ENCODE data around the gene SIAH2.

Gene SIAH2

DNA sequence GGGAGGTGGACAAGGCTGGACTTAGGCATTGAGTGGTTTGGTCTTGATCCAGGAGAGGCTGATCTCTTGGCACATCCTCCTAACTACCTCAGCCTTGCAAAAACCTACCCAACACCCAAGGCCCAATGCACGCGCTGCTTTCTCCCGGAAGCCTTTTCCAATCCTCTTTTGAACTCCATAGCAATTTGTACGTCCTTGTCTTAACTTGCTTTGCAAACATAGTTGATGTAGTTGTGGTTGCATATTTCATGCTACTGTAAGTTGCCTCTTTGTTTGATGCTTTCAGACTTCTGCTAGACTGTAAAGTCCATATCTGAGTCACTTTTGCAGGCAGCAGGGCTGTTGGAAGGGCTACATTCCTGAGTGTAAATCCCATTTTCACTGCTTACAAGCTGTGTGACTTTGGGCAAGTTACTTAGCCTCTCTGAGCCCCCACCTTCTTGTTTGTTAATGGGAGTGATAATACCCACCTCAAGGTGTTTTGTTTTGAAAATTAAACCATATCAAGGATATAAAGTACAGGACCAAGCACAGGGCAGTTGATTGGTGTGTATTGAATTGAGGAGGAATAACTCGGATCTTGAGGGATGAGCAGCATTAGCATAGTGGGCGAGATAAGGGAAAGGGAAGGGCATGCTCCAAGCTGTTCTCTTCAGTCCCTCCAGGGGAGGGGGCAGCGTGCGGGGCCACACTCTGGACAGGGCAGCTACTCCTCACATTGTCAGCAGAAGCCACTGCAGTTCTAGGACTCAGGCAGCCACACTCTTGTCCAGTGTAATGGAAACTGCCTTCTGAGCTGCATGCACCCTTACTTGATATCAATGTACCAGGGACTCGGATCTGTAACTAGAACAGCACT, 28.8 kb downstream of the SIAH2 start:
- no peak for DNase-seq (ENCODE audit: low read depth)

DNA sequence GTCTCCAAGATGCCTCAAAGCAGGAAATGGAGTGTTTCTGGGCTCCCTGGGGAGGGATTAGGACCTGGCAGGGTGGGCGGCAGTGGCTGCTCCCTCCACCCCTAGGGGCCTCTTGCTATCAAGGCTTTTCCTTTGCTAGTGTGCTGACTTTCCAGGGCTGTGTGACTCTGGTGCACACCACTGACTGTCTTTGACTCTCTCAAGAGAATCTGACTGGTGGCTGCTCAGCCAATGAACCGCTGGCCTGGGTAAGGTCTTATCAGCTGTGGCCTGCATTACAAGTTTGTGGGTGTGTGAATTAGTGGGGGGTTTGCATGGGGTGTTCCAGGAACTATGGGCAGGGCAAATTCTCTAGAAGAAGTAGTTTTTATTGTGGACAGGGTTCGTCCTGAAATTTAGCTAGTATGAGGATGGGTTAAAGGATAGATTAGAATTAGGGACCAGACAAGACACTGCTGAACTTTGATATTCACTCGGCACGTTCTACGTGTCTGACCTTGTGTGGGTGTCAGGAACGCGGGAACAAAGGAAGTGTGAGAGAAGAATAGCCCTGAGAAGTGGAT, 29.5 kb downstream of the SIAH2 start:
- DNase-seq (ENCODE audit: low read depth): no peak

DNA sequence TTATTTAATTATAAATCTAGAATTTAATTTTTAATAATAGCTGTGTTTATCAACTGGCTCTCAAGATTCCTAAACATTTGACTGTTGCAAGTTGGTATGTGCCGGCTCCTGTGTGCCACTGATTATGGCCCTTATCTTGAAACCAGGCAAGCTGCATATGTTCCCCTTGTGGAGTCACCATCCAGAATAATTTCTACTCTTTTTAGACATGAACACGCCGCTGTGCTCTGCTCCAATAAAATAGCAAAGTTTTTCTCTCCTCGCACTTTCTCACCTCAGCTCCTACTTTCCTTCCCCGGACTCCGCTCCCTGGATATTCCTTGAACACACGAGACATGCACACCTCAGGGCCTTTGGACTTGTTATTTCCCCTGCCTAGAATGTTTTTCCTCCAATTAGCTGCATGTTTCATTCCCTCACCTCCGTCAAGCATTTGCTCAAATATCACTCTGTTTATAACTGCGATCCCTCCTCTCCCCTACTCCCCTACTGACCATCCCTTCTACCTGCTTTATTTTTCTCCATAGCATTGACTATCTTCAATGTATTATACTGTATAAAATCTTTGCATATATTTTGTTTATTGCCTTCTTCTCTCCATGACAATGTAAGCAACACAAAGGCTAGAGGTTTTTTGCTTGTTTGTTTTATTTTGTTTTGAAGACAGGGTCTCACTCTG, 33.1 kb downstream of the SIAH2 start:
- DNase-seq (ENCODE audit: low read depth): no peak

DNA sequence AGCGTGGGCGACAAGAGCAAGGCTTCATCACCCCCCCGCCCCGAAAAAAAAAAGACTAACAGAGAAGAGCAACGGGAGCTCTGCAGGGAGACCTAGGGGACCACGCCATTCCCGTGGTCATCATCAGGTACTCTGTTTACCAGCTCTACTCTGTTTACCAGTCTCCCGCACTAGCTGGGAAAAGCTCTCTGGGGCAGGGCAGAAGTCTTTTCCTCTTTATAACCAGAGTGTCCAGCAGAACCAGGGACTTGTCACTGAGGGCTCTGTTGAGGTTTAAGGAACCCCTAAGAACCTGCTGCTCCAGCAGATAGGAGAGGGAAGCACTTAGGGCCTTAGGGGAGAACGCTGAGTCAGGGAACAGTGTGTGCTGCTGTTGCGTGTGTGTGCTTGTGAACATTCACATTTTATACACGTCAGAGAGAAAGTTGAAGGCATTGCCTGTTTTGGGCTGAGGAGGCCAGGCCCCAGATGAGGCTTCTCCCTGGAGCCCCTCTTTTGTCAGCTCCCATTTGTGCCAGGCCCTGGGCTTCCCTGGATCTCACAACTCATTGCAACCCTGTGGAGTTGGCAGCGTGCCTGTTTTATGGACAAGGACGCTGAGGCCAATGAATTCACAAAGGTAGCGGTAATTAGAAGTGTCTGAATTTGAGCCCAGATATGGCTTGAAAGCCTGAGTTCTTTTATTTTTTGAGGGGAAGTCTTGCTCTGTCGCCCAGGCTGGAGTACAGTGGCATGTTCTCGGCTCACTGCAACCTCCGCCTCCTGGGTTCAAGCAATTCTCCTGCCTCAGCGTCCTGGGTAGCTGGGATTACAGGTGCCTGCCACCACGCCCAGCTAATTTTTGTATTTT, 35.1 kb downstream of the SIAH2 start:
- no peak for DNase-seq (ENCODE audit: low read depth)

DNA sequence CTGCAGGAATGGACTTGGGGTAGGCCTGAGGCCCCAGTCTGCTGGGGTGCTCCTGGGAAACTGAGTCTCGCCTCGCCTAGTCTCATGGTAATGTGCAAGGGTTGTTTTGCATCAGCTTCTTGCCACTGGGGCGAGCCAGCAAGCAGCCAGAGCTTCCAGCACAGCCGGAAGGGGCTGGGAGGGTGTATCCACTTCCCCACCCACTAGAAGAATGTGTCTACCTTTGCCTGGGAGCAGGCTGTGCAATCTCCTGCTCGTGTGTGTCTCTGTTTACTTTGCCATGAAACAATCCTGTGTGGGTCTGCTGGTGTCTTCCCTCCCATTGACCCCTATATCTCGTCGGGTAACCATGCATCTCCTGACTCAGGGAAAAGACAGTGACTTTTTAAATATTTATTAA, 37.4 kb downstream of the SIAH2 start:
- DNase-seq (ENCODE audit: low read depth): no peak

DNA sequence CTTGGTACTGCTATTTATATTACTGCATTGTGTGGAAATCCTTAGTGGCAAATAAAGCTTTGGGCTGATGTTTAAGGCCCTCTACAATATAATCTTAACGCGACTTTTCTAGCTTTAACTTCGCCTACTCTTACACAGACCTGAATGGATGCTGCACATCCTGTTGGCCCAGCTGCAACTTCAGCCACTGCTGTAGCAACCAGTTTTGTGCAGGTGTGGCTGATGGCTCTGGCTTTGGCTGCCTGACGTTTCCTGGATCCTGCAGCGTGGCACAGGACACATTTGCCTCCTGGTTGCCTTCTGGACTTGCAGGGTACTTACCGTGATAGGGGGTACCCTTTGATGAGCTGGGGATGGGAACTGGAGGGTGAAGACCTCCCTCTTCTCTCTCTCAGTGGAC, 39.0 kb downstream of the SIAH2 start:
- DNase-seq (ENCODE audit: low read depth): no peak

DNA sequence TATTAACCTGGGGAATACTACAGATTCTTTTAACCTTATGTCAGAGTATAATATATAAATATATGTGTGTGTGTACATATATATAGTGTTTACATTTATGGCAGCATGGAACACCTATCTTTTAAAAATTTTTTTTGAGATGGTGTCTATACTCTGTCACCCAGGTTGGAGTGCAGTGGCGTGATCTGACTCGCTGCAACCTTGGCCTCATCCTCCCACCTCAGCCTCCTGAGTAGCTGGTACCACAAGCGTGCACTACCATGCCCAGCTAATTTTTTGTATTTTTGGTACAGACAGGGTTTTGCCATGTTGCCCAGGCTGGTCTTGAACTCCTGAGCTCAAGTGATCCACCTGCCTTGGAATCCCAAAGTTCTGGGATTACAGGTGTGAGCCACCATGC, 40.7 kb downstream of the SIAH2 start:
- DNase-seq (ENCODE audit: low read depth): no peak

DNA sequence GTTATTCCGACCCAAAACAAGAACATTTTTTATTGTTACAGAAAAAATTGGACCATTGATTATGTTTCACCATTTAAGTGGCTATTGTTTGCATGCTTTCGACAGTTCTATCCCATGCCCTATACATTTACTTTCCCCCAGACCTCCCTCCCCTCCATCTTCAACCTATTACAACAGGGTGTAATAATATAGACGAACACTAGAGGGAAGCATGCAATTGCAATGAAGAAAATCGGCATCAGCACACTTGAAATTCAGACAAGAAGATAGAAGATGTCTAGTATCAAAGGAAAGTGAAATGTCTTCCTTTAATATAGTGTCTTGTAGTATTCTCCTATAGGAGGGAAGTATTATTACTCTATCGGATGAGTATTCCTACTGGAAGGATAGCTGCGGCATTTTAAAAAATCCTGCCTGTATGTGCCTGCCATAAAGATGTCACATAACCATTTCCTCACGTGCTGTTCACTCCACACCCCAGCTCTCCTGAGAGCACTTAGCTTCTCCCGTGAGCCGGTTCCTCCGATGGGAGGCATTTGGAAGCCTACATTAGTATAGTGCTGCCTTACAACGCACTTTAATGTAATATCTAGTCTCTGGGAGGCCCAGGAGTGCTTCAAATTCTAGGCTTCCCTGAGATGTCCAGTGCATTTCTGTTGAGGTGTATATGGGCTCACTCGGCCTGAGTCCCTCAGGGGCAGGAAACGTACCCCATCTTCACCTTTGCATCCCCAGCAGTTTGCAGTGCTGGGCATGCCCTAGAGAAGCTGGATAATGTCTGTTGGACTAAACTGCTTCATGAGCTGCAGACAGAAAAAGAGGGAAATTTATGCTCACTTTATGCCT, 41.5 kb downstream of the SIAH2 start:
- DNase-seq (ENCODE audit: low read depth): no peak

DNA sequence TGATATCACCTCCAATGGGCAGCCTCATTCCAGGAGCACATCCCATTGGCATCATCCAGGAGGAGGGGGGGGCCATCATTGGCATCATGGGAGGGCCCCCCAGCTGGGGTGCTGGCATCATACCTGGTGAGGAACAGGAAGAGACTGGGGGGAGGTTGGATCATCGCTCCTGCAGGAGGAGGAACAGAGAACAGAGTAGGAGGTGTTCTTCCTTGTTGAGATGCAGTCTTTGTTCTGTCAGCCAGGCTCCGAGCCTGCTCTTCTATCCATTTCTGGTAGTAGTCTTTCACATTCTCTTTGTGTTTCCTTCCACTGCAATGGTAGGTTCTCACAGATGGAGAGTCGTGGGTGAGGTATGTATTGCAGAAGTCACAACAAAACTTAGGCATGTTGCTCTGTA, 42.5 kb downstream of the SIAH2 start:
- no peak for DNase-seq (ENCODE audit: low read depth)

DNA sequence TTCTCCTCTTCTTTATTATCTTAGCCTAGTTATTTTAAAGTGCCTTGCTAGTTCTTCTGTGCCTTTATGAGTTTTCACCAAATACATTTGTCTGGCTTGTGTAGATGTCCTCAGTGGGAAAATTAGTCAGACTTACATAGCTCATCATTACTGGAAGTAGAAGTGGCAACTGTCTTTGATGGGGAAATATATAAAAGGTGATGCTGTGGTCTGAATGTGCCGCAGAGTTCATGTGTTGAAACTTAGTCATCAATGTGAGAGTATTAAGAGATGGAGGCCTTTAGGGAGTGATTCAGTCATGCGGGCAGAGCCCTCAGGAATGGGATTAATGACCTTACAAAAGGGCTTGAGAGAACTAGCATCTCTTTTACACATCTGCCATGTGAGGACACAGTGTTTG, 52.9 kb downstream of the SIAH2 start:
- DNase-seq (ENCODE audit: low read depth): no peak

DNA sequence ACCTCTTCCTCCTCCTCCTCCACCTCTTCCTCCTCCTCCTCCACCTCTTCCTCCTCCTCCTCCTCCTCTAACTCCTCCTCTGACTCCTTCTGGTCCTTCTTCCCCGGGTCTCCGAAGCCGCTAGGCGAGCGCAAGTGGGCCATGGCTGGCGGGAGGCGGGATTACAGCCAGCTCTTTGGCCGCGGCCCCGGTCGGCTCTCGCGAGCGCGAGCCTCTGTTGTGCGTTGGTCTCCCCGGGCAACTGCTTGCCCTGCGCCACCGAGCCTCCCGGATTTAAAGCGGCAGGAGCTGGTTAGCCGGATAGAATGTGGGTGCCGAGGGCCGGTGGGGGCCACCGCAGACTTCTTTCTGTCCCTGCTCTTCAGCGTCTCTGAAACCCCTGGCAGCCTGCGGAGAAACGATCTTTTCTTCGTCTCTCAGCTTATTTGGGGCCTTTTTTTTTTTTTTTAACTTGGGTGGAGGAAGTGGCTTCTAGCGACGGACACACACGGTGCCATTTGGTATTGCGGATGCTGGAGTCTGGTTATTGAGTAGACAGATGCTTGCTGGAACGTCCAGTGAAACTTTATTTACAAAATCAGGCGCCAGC, 59.1 kb downstream of the SIAH2 start, which contains the start of gene ERICH6:
TSS of gene ERICH6 (minus strand) at position 165 of the 589 bp plus-strand sequence. CDS start at position 143, 22 bp downstream.
- DNase-seq (ENCODE audit: low read depth): peak; percentile 60

DNA sequence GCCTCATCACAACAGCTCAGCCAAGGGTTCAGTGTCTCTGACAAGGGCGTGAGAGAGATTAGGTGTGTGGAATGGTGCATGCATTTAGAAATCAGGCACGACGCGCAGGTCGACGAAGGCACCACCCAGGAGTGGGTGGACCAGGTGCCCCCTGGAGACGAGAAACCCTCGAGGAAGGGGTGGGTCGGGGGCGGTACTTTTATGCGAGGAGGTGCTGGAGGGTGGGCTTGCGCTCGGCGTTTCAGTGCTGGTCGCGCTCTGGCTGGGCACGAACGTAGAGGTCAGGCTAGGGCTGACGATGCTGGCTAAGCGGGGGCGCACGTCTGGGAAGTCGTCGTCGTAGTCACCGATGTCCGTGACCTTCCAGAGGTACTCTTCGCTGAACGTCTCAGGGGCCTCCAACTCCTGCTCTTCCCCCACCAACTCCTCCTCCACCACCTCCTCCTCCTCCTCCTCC, 59.6 kb downstream of the SIAH2 start:
- peak; percentile 6 for DNase-seq (ENCODE audit: low read depth)

DNA sequence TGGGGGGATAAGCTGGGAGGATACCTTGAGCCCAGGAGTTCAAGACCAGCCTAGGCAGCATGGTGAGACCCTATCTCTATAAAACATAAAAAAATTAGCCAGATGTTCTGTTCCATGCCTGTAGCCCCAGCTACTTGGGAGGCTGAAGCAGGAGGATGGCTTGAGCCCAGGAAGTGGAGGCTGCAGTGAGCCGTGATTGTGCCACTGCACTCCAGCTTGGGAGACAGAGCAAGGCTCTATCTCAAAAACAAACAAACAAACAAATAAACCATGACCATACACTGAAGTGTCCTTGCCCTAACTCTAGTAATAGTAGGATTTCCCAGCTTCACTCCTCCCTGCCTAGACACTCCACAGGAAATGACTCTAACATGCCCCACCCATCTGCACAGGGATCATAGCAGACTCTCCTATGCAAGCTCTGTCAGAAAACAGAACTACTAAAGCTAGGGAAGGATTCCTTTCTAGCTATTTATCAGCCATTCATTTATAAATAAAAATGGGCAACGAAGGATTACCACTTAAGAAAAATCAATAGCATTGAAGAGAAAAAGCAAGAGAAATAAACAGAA, 63.8 kb downstream of the SIAH2 start:
- DNase-seq (ENCODE audit: low read depth): no peak

DNA sequence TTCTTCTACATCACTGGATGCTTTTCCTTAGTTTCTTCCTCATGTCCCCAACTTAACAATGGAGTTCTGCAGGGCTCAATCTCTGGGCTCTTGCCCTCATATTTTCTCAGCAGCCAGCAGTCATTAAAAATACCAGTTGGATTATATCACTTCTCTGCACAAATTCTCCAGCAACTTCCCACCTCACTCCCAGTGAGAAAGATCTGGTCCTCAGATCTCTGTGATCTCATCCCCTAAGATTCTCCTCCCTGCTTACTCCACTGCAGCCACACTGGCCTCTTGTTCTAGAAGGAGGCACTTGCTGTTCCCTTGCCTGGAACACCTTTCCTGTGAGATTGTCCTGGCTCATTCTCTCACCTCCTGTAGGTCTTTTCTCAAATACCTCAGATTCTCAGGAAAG, 65.3 kb downstream of the SIAH2 start:
- DNase-seq (ENCODE audit: low read depth): no peak

DNA sequence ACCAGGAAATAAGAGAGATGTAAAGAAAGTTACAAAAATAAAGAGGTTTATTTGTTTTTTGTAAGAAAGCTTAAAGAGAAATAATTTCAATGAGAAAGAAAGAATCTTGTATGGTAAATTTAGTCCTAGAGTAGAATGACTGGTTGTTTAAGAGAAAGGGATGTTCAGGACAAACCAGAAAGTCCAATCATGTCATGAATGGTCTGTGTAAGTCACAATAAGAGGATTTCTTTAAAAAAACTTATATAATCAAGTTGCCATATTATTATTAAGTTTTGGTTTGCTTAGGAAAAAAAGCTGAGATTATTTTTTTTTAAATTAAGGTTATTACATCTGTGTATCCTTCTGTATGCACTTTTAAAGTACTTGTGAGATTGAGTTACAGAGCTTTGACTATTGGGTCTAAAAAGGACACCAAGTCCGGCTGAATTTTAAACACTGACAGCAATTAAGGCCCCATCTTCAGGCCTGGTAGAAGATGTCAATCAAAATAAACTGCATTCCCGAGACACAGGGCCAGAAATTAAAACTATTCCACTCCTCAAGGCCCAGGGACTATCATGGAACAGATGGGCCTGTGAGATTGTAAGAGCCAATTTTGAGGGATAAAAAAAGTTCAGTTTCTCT, 71.4 kb downstream of the SIAH2 start:
- no peak for DNase-seq (ENCODE audit: low read depth)
